Stomach (tissue), 4 donors: ENCODE data around the gene DGKD.

Source experiments
- EP300 ChIP-seq: sonication (generic); formaldehyde crosslinking; IDR thresholded peaks from one replicate; pipeline ENCODE4 v1.6.1; 2017; ENCODE audit warnings: antibody characterized with exemption
- POLR2A ChIP-seq, 4 donors: fragments of 450-650 bp; IDR thresholded peaks; one replicate each; pipeline ENCODE4 v1.6.1; 2016; ENCODE audit warnings: antibody characterized with exemption in 4 of 4, control low read depth in 2 of 4, mild to moderate bottlenecking in 1 of 4, moderate library complexity in 1 of 4
- POLR2AphosphoS5 ChIP-seq, 3 donors: sonication (generic); formaldehyde crosslinking; IDR thresholded peaks; one replicate each; pipeline ENCODE4 v1.6.1; 2016; ENCODE audit warnings: antibody characterized with exemption in 3 of 3
- TF ChIP-seq, protein P1 (sequence below), 7 experiments: fragments of 450-650 bp in 4 of 7; fragments of 200-600 bp in 3 of 7; sonication (generic) in 3 of 7; IDR thresholded peaks; one replicate each; pipeline ENCODE4 v1.5.1; 2016 to 2019; ENCODE audit warnings: antibody characterized with exemption in 7 of 7, control low read depth in 2 of 7, mild to moderate bottlenecking in 1 of 7

DNA sequence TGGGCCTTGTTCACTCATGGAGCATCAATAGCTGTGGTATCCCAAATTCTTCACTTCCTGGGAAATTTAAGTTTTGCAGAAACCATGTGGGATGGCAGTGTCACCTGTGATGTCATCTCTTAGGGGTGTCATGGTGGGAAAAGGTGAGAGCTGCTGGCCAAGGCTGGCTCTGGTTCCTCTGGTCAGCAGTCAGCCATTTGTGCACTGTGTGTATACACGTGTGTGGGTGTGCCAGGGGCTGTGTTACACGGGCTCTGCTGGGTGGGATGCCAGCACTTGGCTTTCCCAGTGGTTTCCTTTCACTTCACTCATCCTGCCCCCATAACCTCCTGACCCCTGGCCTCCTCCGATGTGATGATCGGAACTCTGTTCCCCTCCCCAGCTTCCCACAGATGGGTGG lies 25.4 kb upstream of the DGKD start:
- TF ChIP-seq, protein P1, sequence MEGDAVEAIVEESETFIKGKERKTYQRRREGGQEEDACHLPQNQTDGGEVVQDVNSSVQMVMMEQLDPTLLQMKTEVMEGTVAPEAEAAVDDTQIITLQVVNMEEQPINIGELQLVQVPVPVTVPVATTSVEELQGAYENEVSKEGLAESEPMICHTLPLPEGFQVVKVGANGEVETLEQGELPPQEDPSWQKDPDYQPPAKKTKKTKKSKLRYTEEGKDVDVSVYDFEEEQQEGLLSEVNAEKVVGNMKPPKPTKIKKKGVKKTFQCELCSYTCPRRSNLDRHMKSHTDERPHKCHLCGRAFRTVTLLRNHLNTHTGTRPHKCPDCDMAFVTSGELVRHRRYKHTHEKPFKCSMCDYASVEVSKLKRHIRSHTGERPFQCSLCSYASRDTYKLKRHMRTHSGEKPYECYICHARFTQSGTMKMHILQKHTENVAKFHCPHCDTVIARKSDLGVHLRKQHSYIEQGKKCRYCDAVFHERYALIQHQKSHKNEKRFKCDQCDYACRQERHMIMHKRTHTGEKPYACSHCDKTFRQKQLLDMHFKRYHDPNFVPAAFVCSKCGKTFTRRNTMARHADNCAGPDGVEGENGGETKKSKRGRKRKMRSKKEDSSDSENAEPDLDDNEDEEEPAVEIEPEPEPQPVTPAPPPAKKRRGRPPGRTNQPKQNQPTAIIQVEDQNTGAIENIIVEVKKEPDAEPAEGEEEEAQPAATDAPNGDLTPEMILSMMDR (IDR thresholded peaks at IDR 0.05) = no peak
- TF ChIP-seq POLR2A (IDR thresholded peaks at IDR 0.05) (no peak), EP300 (no peak), POLR2AphosphoS5 (IDR thresholded peaks at IDR 0.05) (no peak)
